COLO668 (cell line): ENCODE results near the gene TMEM132D.

Source experiments
- DNase-seq: peaks from one replicate; lab custom pipeline; 2025; ENCODE audit not compliant: unreplicated experiment; lab: John Stamatoyannopoulos, UW

The TMEM132D gene

GRCh38 chr12:129276361-129277060 lies 627.3 kb downstream of the TMEM132D start:
- no peak for DNase-seq

DNA sequence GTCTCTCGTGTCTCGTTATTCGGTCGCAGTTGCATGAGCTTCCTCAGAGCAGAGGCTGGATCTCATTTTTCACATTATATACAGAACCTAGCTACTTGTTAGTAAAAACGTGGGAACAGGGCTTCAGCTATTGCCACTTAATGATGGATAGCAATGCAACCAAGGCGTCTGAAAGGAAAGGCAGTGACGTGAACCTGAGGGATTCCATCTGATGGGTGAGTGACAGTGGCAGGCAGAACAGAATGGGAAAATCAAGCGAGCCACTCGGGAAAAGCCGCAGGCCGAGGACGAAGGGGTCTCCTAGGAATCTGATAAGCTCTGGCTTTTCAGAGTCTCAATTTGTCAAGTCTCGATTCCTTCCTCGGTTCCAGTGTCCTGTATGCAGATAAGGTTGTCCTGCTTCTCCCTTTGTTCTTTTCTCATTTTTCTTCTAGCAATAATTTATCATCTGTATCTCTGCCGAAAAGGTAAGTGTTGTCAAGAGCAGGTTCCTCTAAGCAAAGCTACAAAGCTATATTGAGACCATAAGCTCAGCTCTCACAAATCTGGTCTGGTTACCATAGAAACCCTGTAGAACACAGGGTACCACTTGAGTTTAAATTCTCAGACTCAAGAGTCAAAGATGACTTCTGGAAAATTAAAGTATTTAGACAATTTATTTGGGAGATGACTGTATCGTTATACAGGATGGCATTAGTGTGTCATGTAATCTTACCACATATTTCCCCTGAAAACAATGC lies 633.9 kb downstream of the TMEM132D start:
- DNase-seq: no peak

GRCh38 chr12:129258781-129259318 lies 645.0 kb downstream of the TMEM132D start:
- DNase-seq: no peak

DNA sequence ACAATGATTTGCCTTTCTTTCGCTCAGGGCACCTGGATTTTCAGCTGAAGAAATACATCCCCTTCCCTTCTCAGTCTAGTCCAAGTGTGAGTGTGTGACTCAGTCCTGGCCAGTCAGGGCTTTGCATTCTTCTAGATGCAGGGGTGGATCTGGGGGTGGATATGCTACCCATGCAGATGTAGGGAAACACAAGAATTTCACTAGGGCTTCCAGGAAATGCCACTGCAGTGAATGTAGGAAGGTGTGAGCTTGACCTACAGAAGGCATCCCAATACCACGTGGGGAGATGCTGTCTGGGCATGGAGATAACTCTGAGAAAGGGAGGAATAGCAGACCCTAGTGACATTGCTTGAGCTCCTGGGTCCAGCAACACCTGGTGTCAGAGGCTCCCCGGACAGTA lies 646.3 kb downstream of the TMEM132D start:
- DNase-seq: no peak

DNA sequence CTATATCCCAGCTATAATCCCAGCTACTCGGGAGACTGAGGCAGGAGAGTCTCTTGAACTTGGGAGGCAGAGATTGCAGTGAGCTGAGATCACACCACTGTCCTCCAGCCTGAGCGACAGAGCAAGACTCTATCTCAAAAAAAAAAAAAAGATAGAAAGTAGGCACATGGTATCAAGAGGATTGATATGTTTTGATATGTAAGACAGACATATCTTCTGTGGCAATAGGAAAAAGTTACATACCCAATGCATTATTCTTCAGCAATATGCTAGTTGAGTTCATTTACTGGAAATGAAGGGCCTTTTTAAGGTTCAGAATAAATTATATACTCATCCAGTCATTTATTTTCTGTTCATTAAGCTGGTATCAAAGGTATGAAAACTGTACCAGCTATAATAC lies 657.2 kb downstream of the TMEM132D start:
- no peak for DNase-seq

GRCh38 chr12:129245769-129246168 lies 658.1 kb downstream of the TMEM132D start:
- no peak for DNase-seq

- no peak for DNase-seq
Observed at GRCh38 chr12:129241852-129242251, 662.0 kb downstream of the TMEM132D start.

DNA sequence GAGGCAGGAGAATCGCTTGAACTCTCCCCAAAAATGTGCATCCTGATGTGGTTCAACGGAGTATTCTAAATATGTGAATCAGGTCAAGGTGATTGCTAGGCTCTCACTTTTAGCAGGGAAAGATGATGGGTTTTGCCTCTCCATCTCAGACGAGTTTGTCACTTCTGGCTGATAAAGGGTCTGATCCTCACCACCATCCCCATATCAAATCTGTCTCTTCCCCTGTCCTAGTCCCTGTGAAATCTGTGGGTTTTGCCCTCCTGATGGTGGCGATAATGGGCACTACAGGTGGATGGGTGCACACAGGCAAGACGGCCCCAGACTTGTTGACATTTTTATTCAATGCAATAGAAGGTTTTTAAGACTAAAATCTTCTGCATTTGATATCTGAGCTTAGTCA lies 665.9 kb downstream of the TMEM132D start:
- DNase-seq: no peak

DNA sequence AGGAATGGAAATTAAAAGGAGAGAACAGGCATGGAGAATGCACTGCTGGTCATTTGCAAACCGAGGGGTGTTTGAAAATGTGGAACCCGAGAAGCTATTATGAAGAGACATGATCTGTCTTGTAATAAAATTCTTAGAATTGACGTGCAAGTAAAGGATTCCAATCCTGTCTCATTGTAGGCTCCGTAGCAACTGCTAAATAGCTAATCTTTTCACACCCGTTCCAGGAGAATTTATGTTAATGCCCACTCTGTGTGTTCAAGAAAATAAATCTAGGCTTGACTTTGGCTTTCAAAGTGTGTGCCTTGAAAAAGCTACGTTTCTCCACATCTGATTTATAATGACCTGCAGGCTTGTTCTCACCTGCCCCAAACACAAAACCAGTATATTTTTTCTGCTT lies 669.6 kb downstream of the TMEM132D start:
- DNase-seq: no peak

DNA sequence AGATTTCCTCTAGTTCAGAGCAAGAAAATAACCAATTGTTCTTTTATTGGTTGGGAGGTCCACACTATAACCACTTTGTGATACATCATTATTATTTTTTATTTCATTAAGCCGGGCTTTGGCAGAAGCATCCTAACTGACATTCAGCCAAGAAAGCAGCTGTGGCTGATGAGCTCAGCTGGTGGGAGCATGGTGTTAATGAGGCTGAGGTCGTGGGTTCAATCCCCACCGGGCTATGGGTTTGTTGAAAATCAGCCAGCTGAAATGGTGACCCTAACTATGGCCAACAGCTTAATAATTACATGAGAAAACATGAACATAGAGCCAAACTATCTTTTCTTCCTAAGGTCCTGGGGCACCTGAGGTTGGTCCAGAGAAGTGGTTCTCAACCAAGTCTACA lies 672.3 kb downstream of the TMEM132D start:
- DNase-seq: no peak

- no peak for DNase-seq
Observed at GRCh38 chr12:129230995-129231394, 672.8 kb downstream of the TMEM132D start.

GRCh38 chr12:129226851-129227250 lies 677.0 kb downstream of the TMEM132D start:
- no peak for DNase-seq

DNA sequence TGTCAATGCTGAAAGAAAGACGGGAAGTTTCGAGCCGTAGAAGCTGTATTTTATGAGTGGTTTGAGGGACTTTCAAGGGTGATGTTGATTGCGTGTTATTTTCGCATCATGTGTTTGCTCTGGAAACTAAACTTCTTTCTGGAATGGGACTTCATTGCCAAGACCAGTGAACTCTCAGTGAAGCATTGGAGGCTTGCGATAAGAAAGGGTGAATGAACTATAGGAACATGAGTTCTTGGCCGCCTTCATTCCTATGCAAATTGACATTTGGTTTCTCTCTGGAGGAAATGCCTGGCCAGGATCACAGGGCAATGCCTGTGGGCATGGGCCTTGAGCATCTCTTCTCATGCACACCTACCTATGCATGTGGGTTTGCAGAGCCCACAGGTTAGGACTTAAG lies 677.8 kb downstream of the TMEM132D start:
- DNase-seq: no peak

DNA sequence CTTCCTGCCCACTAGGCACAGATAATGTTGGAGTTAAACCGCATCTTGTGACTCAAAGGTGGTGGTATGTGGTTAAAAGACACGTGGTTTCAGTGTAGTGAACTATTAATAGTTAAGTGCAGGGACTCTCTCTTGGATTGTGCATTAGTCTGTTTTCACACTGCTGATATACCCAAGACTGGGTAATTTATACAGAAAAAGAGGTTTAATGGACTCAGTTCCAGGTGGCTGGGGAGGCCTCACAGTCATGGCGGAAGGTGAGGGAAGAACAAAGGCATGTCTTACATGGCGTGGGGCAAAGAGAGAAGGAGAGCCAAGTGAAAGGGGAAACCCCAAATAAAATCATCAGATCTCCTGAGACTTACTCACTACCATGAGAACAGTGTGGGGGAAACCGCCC lies 688.3 kb downstream of the TMEM132D start:
- DNase-seq: no peak

DNA sequence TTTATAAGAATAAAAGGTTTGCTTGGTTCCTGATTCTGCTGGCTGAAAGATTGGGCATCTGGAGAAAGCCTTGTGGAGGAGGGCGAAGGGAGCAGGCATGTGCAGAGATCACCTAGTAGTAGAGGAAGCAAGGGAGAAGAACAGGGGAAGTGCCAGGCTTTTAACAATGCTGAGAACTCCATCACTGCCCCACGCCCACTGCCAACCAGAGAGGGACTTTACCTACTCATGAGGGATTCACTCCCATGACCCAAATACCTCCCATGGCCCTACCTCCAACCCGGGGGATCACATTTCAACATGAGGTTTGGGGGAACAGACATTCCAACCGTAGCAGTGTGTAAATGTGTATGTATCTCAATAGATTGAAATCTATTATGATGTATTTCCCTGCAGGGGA lies 690.3 kb downstream of the TMEM132D start:
- DNase-seq: no peak

GRCh38 chr12:129211862-129212630 lies 691.8 kb downstream of the TMEM132D start:
- DNase-seq: no peak

GRCh38 chr12:129208566-129208965 lies 695.3 kb downstream of the TMEM132D start:
- DNase-seq: no peak

GRCh38 chr12:129207084-129207483 lies 696.7 kb downstream of the TMEM132D start:
- DNase-seq: no peak

- DNase-seq: no peak
Observed at GRCh38 chr12:129203456-129203855, 700.4 kb downstream of the TMEM132D start.

GRCh38 chr12:129202109-129202814 lies 701.6 kb downstream of the TMEM132D start:
- DNase-seq: no peak

GRCh38 chr12:129201029-129201428 lies 702.8 kb downstream of the TMEM132D start:
- DNase-seq: no peak
